Activated naive CD8-positive, alpha-beta T cell treated with anti-CD3 and anti-CD28 coated beads, Interleukin-2, amount 50 U/mL, for 24 hours (primary cell): ENCODE measurements around the gene SYNGR4.

Experiments used
- ATAC-seq: fragments of 150-1000 bp; cut with Tn5 transposase; one replicate; pipeline ENCODE4 v1.10.0; 2021
- DNase-seq: peaks from one replicate; pipeline ENCODE4 v3.0.0; 2021
- H3K27ac Mint-ChIP-seq: one replicate; pipeline ENCODE4 v1.8.0; 2021; ENCODE audit warnings: mild to moderate bottlenecking, mixed read lengths
- H3K27me3 Mint-ChIP-seq: one replicate; pipeline ENCODE4 v1.8.0; 2021; ENCODE audit warnings: mixed read lengths
- H3K36me3 Mint-ChIP-seq: one replicate; pipeline ENCODE4 v1.8.0; 2021; ENCODE audit warnings: low read depth, mixed read lengths
- H3K4me1 Mint-ChIP-seq: one replicate; pipeline ENCODE4 v1.8.0; 2021; ENCODE audit warnings: mixed read lengths
- H3K4me3 Mint-ChIP-seq: one replicate; pipeline ENCODE4 v1.8.0; 2021; ENCODE audit warnings: mild to moderate bottlenecking, moderate library complexity, mixed read lengths
- H3K9me3 Mint-ChIP-seq: one replicate; pipeline ENCODE4 v1.8.0; 2021; ENCODE audit warnings: mixed read lengths

The SYNGR4 gene

DNA sequence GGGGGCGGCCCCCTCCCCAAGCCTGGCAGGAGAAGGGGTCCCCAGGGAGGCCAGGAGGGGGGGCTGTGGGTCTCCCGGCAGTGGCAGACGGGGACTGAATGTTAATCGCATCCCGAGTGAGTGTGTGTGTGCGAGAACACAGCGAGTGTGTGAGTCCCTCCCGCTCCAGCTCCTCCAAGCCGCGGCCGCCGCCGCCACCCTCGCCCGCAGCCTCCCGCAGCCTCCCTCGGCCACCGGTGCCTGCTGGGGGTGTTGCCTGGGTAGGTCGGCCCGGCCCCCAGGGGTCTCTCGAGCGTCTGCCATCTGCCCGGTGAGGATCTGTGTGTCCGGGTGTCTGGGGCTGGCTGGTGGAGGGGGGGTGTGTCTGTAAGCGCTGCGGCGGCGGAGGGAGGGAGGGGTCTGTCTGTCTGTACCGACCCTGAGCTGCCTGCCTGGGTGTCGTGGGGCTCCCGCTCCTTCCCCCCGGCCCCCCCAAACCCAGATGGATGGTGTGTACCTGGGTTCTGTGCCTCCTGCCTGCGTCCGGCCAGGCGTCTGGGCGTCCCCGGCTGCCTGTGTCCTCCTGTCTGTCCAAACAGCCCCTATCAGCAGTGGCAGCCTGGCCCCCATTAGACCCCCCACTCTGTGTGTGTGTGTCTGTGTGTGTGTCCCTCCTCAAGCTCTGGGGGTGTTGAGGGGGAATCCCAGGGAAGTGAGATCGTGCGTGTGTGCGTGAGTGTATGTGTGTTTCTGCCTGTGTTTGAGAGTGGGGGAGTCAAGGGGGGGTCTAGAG is 29.6 kb downstream of the SYNGR4 start, which contains the start of gene GRIN2D:
GRIN2D (plus strand) TSS at position 110 of the 772 bp plus-strand sequence. CDS start 4,725 bp downstream, outside the sequence.
- peaks cover 2% of the 10 kb centered on the region for H3K36me3 Mint-ChIP-seq
- peak within 1 kb of the TSS; percentile 61 for H3K4me3 Mint-ChIP-seq
- H3K27me3 Mint-ChIP-seq: peaks cover 40% of the 10 kb centered on the region
- H3K9me3 Mint-ChIP-seq: no peaks in the 10 kb centered on the region
- H3K4me1 Mint-ChIP-seq: peaks cover 30% of the 10 kb centered on the region
- no peak within 1 kb of the TSS for H3K27ac Mint-ChIP-seq
- no peak for DNase-seq
- ATAC-seq: no peak

DNA sequence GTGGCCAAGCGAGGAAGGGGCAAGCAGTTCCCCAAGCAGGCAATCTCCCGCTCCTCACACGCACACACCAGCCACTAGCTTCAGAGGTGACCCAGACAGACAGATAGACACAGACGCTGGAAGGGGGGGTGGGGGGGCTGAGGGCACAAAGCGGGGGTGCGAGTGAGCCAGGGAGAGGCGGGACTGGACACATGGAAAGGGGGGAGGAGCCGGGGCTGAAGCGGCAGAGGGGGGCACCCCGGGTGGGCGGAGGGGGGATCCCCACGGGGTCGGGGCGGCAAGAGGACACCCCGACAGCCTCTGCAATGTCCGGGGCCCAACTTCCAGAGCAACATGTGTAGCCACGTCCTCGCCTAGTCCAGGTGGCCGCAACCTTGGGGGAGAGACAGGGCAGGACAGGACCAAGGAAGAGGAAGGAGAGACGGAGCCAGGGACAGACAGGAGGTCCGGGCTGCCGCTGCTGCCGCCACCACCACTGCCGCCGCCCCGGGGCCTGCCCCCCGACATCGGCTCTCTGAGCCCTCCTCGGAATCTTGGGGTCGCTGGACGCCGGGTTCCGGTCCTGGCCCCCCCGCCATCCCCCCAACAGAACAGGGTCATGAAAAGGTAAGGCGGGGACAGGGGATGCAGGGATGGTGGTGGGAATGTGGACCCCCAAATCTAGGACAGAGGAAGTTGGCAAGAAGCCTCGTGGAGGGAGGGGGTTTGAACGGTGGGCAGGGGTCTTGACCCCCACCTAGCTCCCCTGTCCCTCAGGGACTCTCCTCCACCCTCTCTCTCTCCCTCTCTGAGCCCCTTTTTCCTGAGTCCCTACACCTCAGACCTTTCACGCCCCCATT is 30.4 kb downstream of the SYNGR4 start:
- DNase-seq (no peak), ATAC-seq (no peak)
- Mint-ChIP-seq H3K27ac (no peak overlapping the region), H3K4me1 (peaks cover 36% of the 10 kb centered on the region), H3K27me3 (peaks cover 40% of the 10 kb centered on the region), H3K9me3 (peaks cover 2% of the 10 kb centered on the region), H3K36me3 (peaks cover 2% of the 10 kb centered on the region), H3K4me3 (peak overlapping the region; percentile 61)

DNA sequence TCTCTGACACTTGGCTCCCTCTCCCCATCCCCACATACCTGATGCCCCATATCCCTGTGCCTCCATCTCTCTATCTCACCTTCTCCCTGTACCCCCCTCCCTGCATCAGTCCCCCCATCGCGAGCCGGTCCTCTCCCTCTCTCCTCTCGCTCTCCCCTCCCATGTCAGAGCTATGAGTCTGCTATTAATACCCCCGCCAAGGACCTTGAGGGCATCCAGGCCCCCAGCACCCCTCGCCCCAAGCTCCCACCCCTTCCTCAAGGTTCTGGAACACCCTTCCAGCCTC is 30.9 kb downstream of the SYNGR4 start:
- H3K27me3 Mint-ChIP-seq: peaks cover 40% of the 10 kb centered on the region
- peaks cover 37% of the 10 kb centered on the region for H3K4me1 Mint-ChIP-seq
- peaks cover 2% of the 10 kb centered on the region for H3K36me3 Mint-ChIP-seq
- peaks cover 5% of the 10 kb centered on the region for H3K9me3 Mint-ChIP-seq
- no peak for ATAC-seq
- H3K4me3 Mint-ChIP-seq: no peak overlapping the region
- no peak overlapping the region for H3K27ac Mint-ChIP-seq
- DNase-seq: no peak

- Mint-ChIP-seq H3K27me3 (peaks cover 40% of the 10 kb centered on the region), H3K4me3 (no peak overlapping the region), H3K9me3 (peaks cover 5% of the 10 kb centered on the region), H3K27ac (no peak overlapping the region), H3K36me3 (peaks cover 2% of the 10 kb centered on the region), H3K4me1 (peaks cover 38% of the 10 kb centered on the region)
- DNase-seq (no peak), ATAC-seq (no peak)
These were observed 31.3 kb downstream of the SYNGR4 start for GRCh38 chr19:48395499-48395898.

DNA sequence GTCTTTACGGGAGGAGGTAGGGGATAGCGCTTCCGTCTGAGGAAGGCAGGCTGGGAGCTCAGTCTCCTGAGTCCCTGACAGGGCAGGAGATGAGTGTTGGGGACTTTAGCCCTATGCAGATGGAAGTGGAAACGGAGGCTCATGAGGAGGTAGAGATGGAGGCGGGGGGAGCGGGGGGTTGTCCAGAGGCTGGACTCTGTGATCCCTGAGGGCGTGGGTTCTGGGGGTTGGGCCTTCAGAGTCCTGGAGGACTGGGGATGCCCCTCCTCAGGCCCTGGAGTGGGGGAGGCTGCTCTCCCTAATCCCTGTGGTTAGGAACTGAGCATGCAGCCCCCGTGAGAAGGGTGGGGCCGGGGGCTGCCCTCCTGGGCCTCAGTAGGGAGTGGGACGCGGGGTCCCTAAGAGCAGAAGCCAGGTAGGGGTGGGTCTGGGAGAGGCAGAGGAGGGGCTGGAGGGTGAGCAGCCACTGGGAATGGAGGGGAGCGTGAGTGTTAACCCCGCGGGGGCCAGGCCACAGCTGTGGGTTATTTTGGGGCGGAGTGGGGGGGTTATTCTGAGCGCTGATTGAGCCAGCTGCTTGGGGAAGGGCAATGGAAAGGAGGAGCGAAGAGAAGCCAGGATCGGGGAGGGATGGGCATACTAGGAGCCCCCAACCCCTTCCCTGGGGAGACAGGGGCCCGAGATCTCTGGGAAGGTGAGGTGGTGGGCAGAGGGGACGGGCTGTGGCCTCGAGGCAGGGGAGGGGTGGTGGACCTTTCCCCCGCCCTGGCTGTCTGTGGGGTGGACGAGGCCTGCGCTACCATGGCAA is 32.1 kb downstream of the SYNGR4 start:
- H3K9me3 Mint-ChIP-seq: peaks cover 5% of the 10 kb centered on the region
- peaks cover 40% of the 10 kb centered on the region for H3K27me3 Mint-ChIP-seq
- H3K27ac Mint-ChIP-seq: no peak overlapping the region
- no peak for ATAC-seq
- peaks cover 2% of the 10 kb centered on the region for H3K36me3 Mint-ChIP-seq
- peaks cover 38% of the 10 kb centered on the region for H3K4me1 Mint-ChIP-seq
- no peak for DNase-seq
- H3K4me3 Mint-ChIP-seq: no peak overlapping the region

- Mint-ChIP-seq H3K4me1 (peaks cover 36% of the 10 kb centered on the region), H3K36me3 (peaks cover 2% of the 10 kb centered on the region), H3K9me3 (peaks cover 5% of the 10 kb centered on the region), H3K4me3 (no peak overlapping the region), H3K27ac (no peak overlapping the region), H3K27me3 (peaks cover 40% of the 10 kb centered on the region)
- DNase-seq: no peak
- ATAC-seq: no peak
These were observed 32.6 kb downstream of the SYNGR4 start for GRCh38 chr19:48396824-48397176.

GRCh38 chr19:48397263-48398101 is 33.3 kb downstream of the SYNGR4 start:
- DNase-seq: no peak

DNA sequence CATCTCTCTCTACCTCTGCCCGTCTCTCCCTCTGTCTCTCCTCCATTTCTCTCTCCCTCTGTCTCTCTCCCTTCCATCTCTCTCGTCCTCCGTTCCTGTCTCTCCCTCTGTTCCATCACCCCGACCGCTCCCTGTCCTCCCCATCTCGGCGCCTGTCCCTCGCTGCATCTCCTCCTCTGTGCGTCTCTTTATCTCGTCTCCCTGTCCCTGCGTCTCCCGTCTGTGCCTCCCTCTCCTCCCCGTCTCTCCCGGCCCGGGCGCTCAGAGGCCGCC is 33.9 kb downstream of the SYNGR4 start:
- peak overlapping the region; percentile 78 for H3K27ac Mint-ChIP-seq
- peaks cover 37% of the 10 kb centered on the region for H3K27me3 Mint-ChIP-seq
- ATAC-seq: peak; percentile 2
- H3K36me3 Mint-ChIP-seq: peaks cover 2% of the 10 kb centered on the region
- H3K4me3 Mint-ChIP-seq: peak overlapping the region; percentile 87
- DNase-seq: no peak
- peaks cover 36% of the 10 kb centered on the region for H3K4me1 Mint-ChIP-seq
- peaks cover 5% of the 10 kb centered on the region for H3K9me3 Mint-ChIP-seq

More at GRCh38 chr19:48397263-48398101, 33.3 kb downstream of the SYNGR4 start:
- Mint-ChIP-seq H3K27me3 (peaks cover 40% of the 10 kb centered on the region), H3K36me3 (peaks cover 2% of the 10 kb centered on the region), H3K4me3 (peak overlapping the region; percentile 87), H3K27ac (peak overlapping the region; percentile 78), H3K4me1 (peaks cover 34% of the 10 kb centered on the region), H3K9me3 (peaks cover 5% of the 10 kb centered on the region)
- no peak for ATAC-seq

DNA sequence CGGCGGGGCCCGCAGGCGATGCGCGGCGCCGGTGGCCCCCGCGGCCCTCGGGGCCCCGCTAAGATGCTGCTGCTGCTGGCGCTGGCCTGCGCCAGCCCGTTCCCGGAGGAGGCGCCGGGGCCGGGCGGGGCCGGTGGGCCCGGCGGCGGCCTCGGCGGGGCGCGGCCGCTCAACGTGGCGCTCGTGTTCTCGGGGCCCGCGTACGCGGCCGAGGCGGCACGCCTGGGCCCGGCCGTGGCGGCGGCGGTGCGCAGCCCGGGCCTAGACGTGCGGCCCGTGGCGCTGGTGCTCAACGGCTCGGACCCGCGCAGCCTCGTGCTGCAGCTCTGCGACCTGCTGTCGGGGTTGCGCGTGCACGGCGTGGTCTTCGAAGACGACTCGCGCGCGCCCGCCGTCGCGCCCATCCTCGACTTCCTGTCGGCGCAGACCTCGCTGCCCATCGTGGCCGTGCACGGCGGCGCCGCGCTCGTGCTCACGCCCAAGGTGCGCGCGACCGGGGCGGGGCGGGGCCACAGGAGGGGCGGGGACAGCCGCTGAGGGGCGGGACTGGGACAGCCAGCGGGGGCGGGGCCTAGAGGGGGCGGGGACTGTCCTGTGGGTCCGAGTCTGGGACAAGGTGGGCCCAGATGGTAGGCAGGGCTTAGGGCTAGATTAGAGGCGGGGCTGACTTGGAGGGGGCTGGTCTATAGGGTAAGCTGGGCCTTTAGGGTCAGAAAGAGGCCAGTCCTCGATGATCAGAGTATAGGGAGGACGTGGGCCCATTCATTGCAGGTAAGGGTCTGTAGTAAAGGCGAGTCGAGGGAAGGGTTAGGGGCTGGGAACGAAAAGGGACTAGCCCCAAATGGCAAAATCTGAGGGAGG is 34.4 kb downstream of the SYNGR4 start:
- H3K4me1 Mint-ChIP-seq: peaks cover 38% of the 10 kb centered on the region
- DNase-seq: peak; percentile 86
- H3K36me3 Mint-ChIP-seq: peaks cover 2% of the 10 kb centered on the region
- ATAC-seq: peak; percentile 57
- H3K27ac Mint-ChIP-seq: peak overlapping the region; percentile 31
- peaks cover 5% of the 10 kb centered on the region for H3K9me3 Mint-ChIP-seq
- peaks cover 35% of the 10 kb centered on the region for H3K27me3 Mint-ChIP-seq
- H3K4me3 Mint-ChIP-seq: peak overlapping the region; percentile 87

DNA sequence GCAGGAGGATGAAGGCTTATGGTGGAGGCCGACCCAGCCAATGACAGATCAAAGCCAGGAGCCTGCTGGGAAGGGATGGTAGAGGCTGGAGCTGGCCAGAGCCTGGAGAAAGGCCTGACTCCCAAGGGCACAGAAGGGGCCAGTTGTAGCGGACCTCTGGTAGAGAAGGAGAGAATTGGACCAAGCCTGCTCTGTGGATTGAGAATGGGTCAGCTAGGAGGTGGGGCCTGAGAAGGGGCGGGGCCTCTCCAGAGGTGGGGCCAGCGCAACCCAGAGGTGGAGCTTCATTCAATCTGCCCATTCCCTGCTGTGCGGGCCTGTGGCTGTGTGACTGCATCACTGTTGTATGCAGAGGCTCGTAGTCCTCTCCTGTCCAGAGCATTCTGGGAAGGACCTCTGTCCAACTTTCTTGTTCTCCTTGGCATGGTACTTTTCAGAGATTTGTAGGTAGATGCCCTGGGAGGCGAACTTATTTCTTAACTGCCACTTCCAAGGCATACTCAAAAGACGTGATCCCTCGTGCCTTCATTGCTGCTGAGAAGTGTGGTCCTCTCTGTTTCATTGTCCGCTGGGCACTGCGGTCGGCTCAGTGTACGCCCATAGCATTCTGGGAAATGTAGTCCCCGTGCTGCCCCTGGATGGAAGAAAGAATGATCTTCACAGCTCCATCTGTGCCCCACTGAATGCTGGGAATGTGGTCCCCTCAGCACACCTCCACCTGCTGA is 36.0 kb downstream of the SYNGR4 start:
- H3K4me3 Mint-ChIP-seq: no peak overlapping the region
- peaks cover 33% of the 10 kb centered on the region for H3K4me1 Mint-ChIP-seq

GRCh38 chr19:48401287-48401686 is 37.1 kb downstream of the SYNGR4 start:
- H3K27ac Mint-ChIP-seq: no peak overlapping the region
- peaks cover 27% of the 10 kb centered on the region for H3K4me1 Mint-ChIP-seq

More for the DNA sequence above, 36.0 kb downstream of the SYNGR4 start:
- peaks cover 2% of the 10 kb centered on the region for H3K36me3 Mint-ChIP-seq
- DNase-seq (peak; percentile 47), ATAC-seq (peak; percentile 11)
- H3K9me3 Mint-ChIP-seq: peaks cover 5% of the 10 kb centered on the region
- peaks cover 22% of the 10 kb centered on the region for H3K27me3 Mint-ChIP-seq
- H3K27ac Mint-ChIP-seq: no peak overlapping the region

GRCh38 chr19:48403606-48404005 is 39.4 kb downstream of the SYNGR4 start:
- Mint-ChIP-seq H3K9me3 (peaks cover 5% of the 10 kb centered on the region), H3K4me1 (peaks cover 17% of the 10 kb centered on the region), H3K36me3 (no peaks in the 10 kb centered on the region), H3K4me3 (no peak overlapping the region), H3K27me3 (peaks cover 9% of the 10 kb centered on the region), H3K27ac (no peak overlapping the region)
- DNase-seq (no peak), ATAC-seq (peak; percentile 75)

More at GRCh38 chr19:48401287-48401686, 37.1 kb downstream of the SYNGR4 start:
- H3K4me3 Mint-ChIP-seq: no peak overlapping the region
- H3K27me3 Mint-ChIP-seq: peaks cover 12% of the 10 kb centered on the region
- DNase-seq: no peak
- H3K36me3 Mint-ChIP-seq: peaks cover 2% of the 10 kb centered on the region
- H3K9me3 Mint-ChIP-seq: peaks cover 5% of the 10 kb centered on the region
- no peak for ATAC-seq
